HG03439 (cell line): ENCODE data around the gene NOS1AP.

ENCODE experiments used
- ATAC-seq: cut with Tn5 transposase; IDR thresholded peaks from one replicate; pipeline ENCODE4 v1.9.1; 2021; ENCODE audit warnings: mild to moderate bottlenecking, moderate library complexity; ENCODE audit not compliant: unreplicated experiment

The NOS1AP gene

DNA sequence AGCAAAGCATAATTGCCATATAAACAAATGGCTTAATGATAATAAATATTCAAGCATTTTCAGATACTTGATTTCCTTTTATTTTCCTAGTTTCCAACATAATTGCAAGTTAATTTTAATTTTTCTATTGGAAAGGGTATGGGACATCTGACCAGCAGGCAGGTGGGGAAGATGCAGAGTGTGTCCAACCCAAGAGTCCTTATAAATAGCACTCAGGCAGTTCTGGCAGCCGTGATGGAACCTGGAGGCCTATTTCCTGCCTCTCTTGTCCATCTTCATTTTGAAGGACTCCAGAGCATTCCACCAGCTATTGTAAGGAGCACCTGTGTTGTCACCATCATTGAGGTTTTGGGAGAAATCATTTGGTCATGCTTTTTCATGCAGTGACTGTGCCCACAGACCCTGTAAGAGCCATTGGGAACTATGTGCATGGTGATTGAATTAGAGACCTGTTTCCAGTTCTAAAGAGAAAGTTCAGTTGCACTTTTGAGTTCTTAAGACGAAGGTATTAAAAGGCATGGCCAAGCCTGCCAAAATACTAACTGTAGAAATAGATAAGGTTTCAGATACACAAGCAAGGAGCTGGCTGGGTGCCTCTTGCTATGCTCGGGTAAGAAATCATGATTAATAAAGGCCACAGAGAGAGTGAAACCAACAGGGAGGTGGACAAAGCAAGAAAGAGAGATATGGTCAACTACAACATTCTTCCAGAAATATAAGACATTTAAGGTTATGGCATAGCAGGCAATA lies 214.9 kb downstream of the NOS1AP start:
- no peak for ATAC-seq

- no peak for ATAC-seq
Observed at GRCh38 chr1:162285149-162285561, 215.7 kb downstream of the NOS1AP start.

DNA sequence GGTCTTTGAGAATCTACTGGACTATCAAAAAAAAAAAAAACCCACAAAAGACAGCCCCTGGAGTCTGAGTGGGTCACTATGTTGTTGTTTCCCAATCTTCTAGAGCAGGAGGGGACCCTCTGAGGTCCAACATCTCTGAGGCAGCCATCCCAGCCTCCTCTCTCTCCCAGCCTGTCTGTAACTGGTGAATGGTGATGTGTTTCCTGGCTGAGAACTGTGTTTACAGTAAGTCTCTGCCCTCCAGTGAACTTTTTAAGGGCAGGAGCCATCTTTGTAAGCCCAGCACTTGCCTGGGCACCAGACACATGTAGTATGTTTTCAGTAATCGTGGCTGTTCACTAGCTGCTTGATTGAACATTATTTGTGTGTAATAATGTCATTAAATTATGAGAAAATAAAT lies 221.5 kb downstream of the NOS1AP start:
- no peak for ATAC-seq

DNA sequence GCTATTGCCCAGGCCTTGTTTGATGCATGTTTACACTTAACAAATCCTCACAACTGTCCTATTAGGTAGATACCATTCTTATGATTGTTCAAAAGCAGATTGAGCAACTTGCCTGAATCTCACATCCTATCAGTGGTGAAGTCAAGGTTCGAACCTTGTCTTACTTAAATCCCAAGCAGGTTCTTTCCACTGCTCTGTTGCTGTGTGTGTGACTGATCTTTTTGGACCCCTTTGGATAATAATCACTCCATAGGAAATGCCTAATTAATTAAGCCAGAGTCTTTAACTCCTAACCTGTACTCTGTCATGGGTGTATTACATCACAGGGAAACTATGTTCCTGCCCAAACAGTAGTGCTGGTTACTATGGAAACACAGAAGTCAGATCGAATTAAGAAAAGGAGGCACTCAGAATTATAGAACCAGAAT lies 222.9 kb downstream of the NOS1AP start:
- no peak for ATAC-seq

DNA sequence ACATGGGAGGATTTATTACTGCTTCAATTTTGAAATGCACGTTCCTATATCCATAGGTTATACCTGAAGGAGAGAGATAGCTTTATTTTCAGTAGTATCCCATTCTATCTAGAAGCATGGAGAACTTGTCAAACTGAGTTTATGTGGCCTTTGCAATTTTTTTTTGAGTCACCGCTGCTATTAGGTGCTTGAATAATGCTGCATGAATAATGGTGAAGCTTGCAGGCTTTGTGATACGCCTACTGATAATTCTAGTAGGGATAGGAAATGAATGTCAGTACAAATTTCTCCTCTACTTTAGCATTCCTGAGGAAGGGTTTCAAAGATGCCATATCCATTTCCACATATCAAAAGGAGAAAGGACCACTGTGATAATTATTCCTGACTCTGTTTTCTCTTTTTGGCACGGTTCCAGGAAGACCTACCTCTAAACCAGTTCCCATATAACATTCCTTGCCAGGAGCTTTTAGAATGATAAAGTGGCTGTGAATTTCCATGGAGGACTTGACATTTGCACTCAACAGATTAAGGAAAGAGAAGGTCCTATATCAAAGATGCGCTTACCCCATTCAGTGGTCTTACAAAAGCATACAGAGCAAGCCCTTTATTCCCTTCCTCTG lies 223.7 kb downstream of the NOS1AP start:
- no peak for ATAC-seq

DNA sequence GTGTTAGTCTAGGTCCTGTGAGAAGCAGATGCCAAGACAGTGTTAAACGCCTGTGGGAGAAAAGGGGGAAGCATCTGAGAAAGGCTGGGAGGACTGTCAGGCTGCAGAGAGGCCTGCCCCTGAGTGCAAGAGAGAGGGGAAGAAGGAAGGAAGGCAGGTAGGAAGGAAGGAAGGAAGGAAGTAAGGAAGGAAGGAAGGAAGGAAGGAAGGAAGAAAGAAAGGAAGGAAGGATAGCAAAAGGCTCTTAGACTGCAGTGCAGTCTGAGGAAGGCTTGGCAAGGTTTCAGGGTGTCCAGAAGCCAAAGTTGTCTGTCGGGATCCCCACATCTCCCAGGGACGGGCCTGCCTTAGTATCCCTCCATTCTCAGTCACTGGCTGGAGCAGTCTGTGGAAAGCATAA lies 224.5 kb downstream of the NOS1AP start:
- ATAC-seq = no peak

DNA sequence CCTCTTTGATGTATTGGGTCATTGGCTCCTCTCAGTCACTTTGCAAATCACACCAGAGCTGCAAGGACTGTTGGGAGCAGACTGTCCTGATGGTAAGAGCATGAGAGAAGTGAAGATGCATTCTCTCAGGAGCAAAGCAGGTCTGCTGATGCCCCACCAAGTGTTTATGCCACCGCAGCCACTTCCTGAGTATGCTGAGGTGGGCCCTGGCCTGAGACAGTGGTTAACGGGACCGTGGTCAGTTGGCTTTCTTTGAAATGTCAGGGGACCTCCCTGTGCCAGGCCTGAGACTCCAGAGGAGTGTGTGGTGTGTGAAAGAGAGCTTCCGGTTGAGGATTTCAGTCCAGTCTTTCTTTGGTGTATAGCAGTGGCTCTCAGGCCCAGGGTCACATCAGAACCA lies 227.7 kb downstream of the NOS1AP start:
- no peak for ATAC-seq

GRCh38 chr1:162298266-162298665 lies 228.8 kb downstream of the NOS1AP start:
- ATAC-seq = no peak

DNA sequence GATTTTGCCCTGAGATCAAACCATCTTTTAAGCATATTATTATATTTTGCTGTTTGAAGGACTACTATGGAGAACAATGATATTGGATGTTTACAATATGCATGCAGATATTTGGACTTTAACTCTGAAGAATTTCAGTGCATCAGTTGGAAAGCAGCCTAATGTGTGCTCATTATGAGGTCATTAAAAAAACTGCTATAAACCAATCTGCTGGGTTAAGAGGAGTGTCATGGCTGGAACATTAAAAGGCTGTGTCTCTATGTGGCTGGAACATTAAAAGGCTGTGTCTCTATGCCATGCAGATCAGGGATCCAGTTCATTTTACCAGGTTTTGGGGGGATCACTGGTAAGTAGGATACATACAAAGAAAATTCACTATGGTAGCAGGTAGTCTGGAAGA lies 229.5 kb downstream of the NOS1AP start:
- ATAC-seq = no peak

GRCh38 chr1:162300057-162300917 lies 230.8 kb downstream of the NOS1AP start:
- no peak for ATAC-seq

- ATAC-seq = no peak
Observed at GRCh38 chr1:162301696-162302095, 232.2 kb downstream of the NOS1AP start.

GRCh38 chr1:162302306-162303003 lies 233.0 kb downstream of the NOS1AP start:
- no peak for ATAC-seq

GRCh38 chr1:162303004-162303344 lies 233.5 kb downstream of the NOS1AP start:
- no peak for ATAC-seq

DNA sequence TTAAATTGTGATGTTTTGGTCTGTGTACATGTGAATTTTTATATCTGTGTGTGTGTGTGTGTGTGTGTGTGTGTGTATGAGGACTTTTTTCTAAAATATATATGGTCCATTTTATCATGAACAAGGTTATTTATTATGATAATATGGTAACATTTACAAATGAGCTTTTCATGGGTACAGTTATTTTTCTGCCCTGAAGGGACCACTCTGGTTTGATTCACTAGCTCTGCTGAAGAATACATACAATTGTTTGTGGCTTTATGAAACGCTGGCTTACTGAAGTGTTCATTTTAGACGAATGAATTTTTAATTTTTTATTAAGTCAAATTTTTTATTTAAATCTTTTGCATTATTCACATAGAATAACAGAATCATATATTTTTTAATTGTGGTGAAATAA lies 235.2 kb downstream of the NOS1AP start:
- ATAC-seq = no peak

DNA sequence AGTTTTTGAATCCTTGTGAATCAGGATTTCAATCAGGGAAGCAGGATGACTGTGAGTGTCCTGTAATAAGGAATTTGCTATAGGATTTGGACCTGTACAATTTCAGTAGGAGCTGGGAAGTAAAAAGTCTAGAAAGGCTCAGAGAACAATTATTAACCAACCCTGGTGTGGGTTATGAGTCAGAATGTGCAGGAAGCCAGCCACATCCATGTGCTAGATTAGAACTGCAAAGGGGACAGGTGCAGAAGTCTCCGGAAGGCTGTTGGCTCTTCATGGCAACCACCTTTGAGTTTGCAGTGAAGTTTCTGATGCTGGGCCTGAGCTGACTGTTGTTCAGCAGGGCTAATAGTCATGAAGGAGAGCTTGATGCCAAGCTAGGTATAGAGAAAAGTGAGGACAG lies 236.5 kb downstream of the NOS1AP start:
- no peak for ATAC-seq

- no peak for ATAC-seq
Observed at GRCh38 chr1:162310337-162310736, 240.8 kb downstream of the NOS1AP start.

- no peak for ATAC-seq
Observed at GRCh38 chr1:162314206-162314605, 244.7 kb downstream of the NOS1AP start.

DNA sequence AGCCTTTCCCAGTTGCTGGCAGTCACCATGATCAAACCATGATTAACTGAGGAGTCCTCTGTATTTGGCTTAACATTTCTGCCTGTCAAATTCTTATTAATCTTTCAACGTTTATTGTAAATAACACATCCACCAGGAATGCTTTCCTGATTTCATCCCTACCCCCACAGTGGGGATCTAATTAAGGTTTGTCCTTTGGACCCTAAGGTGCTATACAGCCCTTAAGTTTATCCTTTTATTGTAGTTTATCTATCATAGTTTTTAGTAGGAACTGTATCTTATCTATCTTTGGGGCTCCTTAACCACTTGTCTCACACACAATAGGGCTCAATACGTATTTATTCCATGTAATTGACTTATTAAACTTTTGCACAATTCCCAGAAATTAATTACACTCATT lies 246.2 kb downstream of the NOS1AP start:
- no peak for ATAC-seq

DNA sequence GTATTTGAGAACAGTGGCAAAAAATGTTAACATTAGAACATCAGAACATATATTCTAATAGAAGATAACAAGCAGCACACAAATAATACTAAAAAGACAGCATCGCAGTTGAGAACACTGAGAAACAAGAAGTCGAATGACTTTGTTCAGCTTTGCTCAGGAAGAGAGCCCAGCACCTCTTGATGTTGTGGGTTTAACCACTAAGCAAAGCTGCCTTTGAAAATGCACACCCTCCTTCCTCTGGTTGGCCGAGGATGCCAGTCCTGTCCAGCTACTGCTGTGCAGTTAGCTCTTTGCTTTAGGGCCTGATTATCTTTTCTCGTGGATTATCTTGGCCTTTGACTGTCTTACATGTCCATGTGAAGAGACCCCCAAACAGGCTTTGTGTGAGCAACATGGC lies 246.7 kb downstream of the NOS1AP start:
- ATAC-seq = no peak

GRCh38 chr1:162317621-162318020 lies 248.1 kb downstream of the NOS1AP start:
- ATAC-seq = no peak

DNA sequence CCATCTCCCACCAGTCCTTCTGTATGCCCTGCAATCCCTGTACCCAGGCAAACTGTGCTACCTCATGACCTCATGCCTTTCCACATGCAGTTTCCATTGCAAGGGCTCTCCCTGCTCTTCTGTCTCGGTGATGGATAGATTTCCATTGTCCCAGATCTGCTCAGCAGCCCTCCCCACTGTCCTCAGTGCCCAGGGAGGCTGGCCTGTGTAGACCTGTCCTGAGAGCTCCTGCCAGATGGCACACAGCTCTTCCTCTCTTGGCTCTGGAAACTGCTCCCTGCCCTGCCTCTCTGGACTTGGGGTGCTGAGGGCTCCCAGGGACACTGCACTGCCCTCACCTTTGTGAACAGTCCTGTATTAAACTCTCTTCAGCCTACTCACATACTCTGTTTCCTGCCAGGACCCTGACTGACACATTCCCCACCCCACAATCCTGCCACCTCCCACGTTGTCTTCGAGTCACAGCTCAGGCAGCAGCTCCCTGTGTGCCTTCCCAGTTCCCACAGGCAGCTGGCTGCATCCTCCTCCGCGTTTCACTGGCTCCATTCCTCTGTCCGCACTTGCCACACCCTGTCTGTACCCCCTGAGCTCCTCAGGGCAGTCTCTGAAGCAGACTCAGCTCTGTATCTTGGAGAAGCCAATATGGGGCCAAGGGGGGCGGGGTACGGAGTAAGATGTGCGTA lies 250.1 kb downstream of the NOS1AP start:
- no peak for ATAC-seq
